Measurements from ENCODE around the gene NAV1.

The NAV1 gene

GRCh38 chr1:201586806-201587205 lies 47.9 kb downstream of the NAV1 start:
- CTCF ChIA-PET = no interaction called here
- DNase-seq (ENCODE audit: extremely low spot score) = no peak
- POLR2A ChIA-PET = no interaction called here
- TF ChIP-seq CTBP1 (IDR thresholded peaks at IDR 0.05; ENCODE audit: borderline replicate concordance) = no peak
- TF ChIP-seq, protein P1, sequence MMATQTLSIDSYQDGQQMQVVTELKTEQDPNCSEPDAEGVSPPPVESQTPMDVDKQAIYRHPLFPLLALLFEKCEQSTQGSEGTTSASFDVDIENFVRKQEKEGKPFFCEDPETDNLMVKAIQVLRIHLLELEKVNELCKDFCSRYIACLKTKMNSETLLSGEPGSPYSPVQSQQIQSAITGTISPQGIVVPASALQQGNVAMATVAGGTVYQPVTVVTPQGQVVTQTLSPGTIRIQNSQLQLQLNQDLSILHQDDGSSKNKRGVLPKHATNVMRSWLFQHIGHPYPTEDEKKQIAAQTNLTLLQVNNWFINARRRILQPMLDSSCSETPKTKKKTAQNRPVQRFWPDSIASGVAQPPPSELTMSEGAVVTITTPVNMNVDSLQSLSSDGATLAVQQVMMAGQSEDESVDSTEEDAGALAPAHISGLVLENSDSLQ (IDR thresholded peaks at IDR 0.05) = no peak
- no peak for TF ChIP-seq L3MBTL2 (conservative IDR thresholded peaks at IDR 0.05)
- no peak for TF ChIP-seq ELF4 (IDR thresholded peaks at IDR 0.05)
- TF ChIP-seq TARDBP (IDR thresholded peaks at IDR 0.05) = no peak
- TF ChIP-seq NFRKB (IDR thresholded peaks at IDR 0.05) = no peak
- no peak for TF ChIP-seq LEF1 (IDR thresholded peaks at IDR 0.05; ENCODE audit: borderline replicate concordance)

GRCh38 chr1:201587729-201588128 lies 48.8 kb downstream of the NAV1 start:
- ChIA-PET POLR2A (no interaction called here), CTCF (no interaction called here)

More at GRCh38 chr1:201587729-201588128, 48.8 kb downstream of the NAV1 start:
- DNase-seq (ENCODE audit: extremely low spot score) = no peak
- no peak for TF ChIP-seq ELF4 (IDR thresholded peaks at IDR 0.05)
- no peak for TF ChIP-seq SUZ12 (IDR thresholded peaks at IDR 0.05)
- TF ChIP-seq SP1 (IDR thresholded peaks at IDR 0.05) = no peak
- no peak for TF ChIP-seq LEF1 (IDR thresholded peaks at IDR 0.05; ENCODE audit: borderline replicate concordance)
- no peak for TF ChIP-seq ZNF384 (IDR thresholded peaks at IDR 0.05)
- no peak for TF ChIP-seq CTBP1 (IDR thresholded peaks at IDR 0.05; ENCODE audit: borderline replicate concordance)
- no peak for TF ChIP-seq BHLHE40 (IDR thresholded peaks at IDR 0.05; ENCODE audit: borderline replicate concordance)
- no peak for TF ChIP-seq FOXK2 (IDR thresholded peaks at IDR 0.05)
- TF ChIP-seq, protein P1 (IDR thresholded peaks at IDR 0.05) = no peak
